OCI-LY1 (cell line): Measurements from ENCODE around the gene COMMD3.
"Not testable (repeated sequence)": the region's sequence is repeated elsewhere in the genome, so short reads cannot be mapped to it uniquely, and the experiment has no call there.

ENCODE experiments used
- H2AFZ ChIP-seq: fragments of 200-600 bp; sonication (generic), shearing (Covaris generic); 2 replicates; pipeline ENCODE4 v1.6.0; 2014; ENCODE audit warnings: antibody characterized with exemption, mild to moderate bottlenecking, low read length
- H3F3A ChIP-seq: fragments of 200-600 bp; sonication (generic), shearing (Covaris generic); 2 replicates; pipeline ENCODE4 v1.6.0; 2014; ENCODE audit warnings: mild to moderate bottlenecking, antibody characterized with exemption, low read length, moderate library complexity; ENCODE audit not compliant: insufficient read depth
- H3K27ac ChIP-seq: fragments of 200-600 bp; sonication (generic); 2 replicates; pipeline ENCODE4 v1.5.1; 2014; ENCODE audit warnings: low read length, mixed run types, mild to moderate bottlenecking, low read depth; ENCODE audit not compliant: poor library complexity, severe bottlenecking
- H3K27me3 ChIP-seq: fragments of 200-600 bp; sonication (generic); 2 replicates; pipeline ENCODE4 v1.6.0; 2014; ENCODE audit warnings: antibody characterized with exemption, mild to moderate bottlenecking, low read length, moderate library complexity; ENCODE audit not compliant: insufficient read depth
- H3K36me3 ChIP-seq: fragments of 200-600 bp; sonication (generic); 2 replicates; pipeline ENCODE4 v1.6.1; 2014; ENCODE audit warnings: mild to moderate bottlenecking, antibody characterized with exemption, low read length, moderate library complexity, mixed read lengths; ENCODE audit not compliant: insufficient read depth
- H3K4me1 ChIP-seq: fragments of 200-600 bp; sonication (generic); 2 replicates; pipeline ENCODE4 v1.5.1; 2014; ENCODE audit warnings: mild to moderate bottlenecking, low read length, moderate library complexity; ENCODE audit not compliant: insufficient read depth, severe bottlenecking
- H3K4me2 ChIP-seq: fragments of 200-600 bp; sonication (generic), shearing (Covaris generic); 2 replicates; pipeline ENCODE4 v1.6.1; 2014; ENCODE audit warnings: low read length
- H3K4me3 ChIP-seq: fragments of 200-600 bp; sonication (generic); 2 replicates; pipeline ENCODE4 v1.5.1; 2014; ENCODE audit warnings: low read length, low read depth, mild to moderate bottlenecking, mixed read lengths; ENCODE audit not compliant: poor library complexity, severe bottlenecking
- H3K79me2 ChIP-seq: fragments of 200-600 bp; shearing (Covaris generic); 2 replicates; pipeline ENCODE4 v1.6.1; 2016; ENCODE audit warnings: mixed run types, low read length, mixed read lengths; ENCODE audit not compliant: insufficient read depth
- H3K9ac ChIP-seq: fragments of 200-600 bp; sonication (generic), shearing (Covaris generic); 2 replicates; pipeline ENCODE4 v1.6.1; 2014; ENCODE audit warnings: mild to moderate bottlenecking, low read length, mixed read lengths
- H3K9me2 ChIP-seq: fragments of 200-600 bp; sonication (generic), shearing (Covaris generic); 2 replicates; pipeline ENCODE4 v1.6.1; 2014; ENCODE audit warnings: low read depth, mild to moderate bottlenecking, low read length, mixed read lengths
- H3K9me3 ChIP-seq: fragments of 200-600 bp; shearing (Covaris generic); 2 replicates; pipeline ENCODE4 v1.6.1; 2014; ENCODE audit warnings: low read length, mixed read lengths
- H4K20me1 ChIP-seq: fragments of 200-600 bp; sonication (generic), shearing (Covaris generic); 2 replicates; pipeline ENCODE4 v1.6.0; 2016; ENCODE audit warnings: mild to moderate bottlenecking, low read length; ENCODE audit not compliant: insufficient read depth
- EZH2 ChIP-seq: fragments of 200-600 bp; sonication (generic), shearing (Covaris generic); IDR thresholded peaks from 2 replicates; pipeline ENCODE4 v1.8.0; 2017; ENCODE audit warnings: borderline replicate concordance, mixed run types, mild to moderate bottlenecking, antibody characterized with exemption, low read length, moderate library complexity, mixed read lengths
- TF ChIP-seq, protein P1 (sequence below): fragments of 200-600 bp; sonication (generic), shearing (Covaris generic); IDR thresholded peaks from 2 replicates; pipeline ENCODE4 v1.5.1; 2017; ENCODE audit warnings: mild to moderate bottlenecking, antibody characterized with exemption, low read length, moderate library complexity, mixed read lengths

COMMD3 gene

DNA sequence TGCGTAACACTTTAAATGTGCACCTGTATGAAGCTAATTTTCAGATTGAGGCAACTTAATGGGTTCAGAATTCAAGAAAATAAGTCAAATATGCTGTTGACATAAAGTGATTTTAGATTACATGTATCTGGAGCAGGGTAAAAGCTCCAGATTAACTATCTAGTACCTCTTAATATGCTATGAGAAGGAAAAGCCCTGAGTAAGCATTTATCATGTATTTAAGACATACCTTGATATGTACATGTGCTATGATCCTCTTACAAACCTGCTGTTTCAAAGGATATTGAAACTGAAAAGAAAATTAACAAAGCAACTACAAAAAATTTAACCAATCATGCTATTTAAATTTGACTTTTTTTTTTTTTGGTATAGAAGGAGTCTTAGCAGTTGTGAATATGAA lies 33.6 kb downstream of the COMMD3 start:
- Histone ChIP-seq H3K79me2 (no peaks in the 10 kb centered on the region), H3K9ac (no peak overlapping the region), H3K9me3 (no peaks in the 10 kb centered on the region), H3F3A (no peaks in the 10 kb centered on the region), H3K9me2 (no peaks in the 10 kb centered on the region), H3K27ac (no peak overlapping the region), H3K4me3 (no peak overlapping the region), H3K27me3 (no peaks in the 10 kb centered on the region; the same call in 1 of the 2 replicates), H3K36me3 (no peaks in the 10 kb centered on the region), H3K4me2 (no peak overlapping the region), H4K20me1 (no peaks in the 10 kb centered on the region), H3K4me1 (no peaks in the 10 kb centered on the region), H2AFZ (no peak overlapping the region)
- TF ChIP-seq, protein P1, sequence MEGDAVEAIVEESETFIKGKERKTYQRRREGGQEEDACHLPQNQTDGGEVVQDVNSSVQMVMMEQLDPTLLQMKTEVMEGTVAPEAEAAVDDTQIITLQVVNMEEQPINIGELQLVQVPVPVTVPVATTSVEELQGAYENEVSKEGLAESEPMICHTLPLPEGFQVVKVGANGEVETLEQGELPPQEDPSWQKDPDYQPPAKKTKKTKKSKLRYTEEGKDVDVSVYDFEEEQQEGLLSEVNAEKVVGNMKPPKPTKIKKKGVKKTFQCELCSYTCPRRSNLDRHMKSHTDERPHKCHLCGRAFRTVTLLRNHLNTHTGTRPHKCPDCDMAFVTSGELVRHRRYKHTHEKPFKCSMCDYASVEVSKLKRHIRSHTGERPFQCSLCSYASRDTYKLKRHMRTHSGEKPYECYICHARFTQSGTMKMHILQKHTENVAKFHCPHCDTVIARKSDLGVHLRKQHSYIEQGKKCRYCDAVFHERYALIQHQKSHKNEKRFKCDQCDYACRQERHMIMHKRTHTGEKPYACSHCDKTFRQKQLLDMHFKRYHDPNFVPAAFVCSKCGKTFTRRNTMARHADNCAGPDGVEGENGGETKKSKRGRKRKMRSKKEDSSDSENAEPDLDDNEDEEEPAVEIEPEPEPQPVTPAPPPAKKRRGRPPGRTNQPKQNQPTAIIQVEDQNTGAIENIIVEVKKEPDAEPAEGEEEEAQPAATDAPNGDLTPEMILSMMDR: no peak
- no peak for TF ChIP-seq EZH2

DNA sequence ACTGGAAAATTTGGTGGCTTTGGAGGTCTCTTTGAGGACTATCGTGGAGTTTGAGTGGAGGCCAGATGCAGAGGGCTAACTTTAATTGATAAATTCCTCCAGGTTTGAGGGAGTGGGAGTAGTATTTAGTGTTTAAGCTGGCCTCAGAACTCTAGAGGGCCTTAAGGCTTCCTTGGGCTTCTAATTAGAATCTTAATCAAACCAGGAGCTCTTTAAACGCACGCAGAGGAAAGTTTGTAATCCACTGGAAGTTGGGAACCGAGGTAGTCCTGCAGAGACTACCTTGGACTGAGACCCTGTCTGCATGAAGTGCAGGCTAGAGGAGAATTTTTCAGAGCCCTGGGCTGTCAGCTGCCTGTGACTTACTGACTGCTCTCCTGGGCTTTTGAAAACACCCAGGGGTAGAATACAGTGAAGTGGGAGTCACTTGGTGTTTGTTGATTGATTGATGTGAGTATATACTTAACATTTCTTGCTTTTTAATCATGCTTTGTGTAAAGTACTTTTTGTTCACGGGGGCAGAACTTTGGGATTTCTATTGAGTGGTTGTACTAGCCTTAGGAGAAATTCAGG lies 35.0 kb downstream of the COMMD3 start:
- Histone ChIP-seq H3K4me1 (no peaks in the 10 kb centered on the region), H3K36me3 (no peaks in the 10 kb centered on the region), H3K9ac (no peak overlapping the region), H3K27me3 (no peaks in the 10 kb centered on the region), H3K4me3 (no peak overlapping the region), H3K27ac (no peak overlapping the region), H4K20me1 (no peaks in the 10 kb centered on the region), H2AFZ (no peak overlapping the region), H3K79me2 (no peaks in the 10 kb centered on the region), H3K9me2 (no peaks in the 10 kb centered on the region), H3F3A (no peaks in the 10 kb centered on the region), H3K9me3 (no peaks in the 10 kb centered on the region), H3K4me2 (no peak overlapping the region)
- TF ChIP-seq, protein P1: no peak
- TF ChIP-seq EZH2: no peak

DNA sequence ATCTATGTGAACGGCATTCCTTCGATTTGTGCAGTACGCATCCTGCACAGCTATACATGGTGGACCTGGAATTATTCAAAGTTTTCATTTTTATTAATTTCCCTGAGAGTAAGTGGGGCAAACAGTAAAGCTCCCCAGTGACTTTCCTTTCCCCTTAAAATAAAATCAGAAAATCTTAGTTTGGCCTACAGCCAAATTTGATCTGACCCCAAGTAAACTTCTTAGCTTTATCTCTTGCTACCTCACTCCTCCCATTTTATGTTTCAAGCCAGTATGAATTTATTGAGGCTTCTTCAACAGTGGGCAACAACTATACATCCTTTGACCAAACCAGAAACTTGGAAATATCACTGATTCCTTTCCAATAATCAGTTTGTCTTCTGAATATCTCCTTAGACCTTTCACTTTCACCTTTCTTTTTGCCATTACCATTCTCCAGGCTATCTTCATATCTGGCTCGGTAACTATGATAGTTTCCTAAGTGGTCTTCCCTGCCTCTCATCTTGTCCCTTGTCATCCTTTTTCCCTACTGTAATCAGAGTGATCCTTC lies 40.2 kb downstream of the COMMD3 start:
- Histone ChIP-seq H3K27me3 (no peaks in the 10 kb centered on the region), H3F3A (no peaks in the 10 kb centered on the region), H3K79me2 (no peaks in the 10 kb centered on the region), H3K4me1 (no peaks in the 10 kb centered on the region), H3K27ac (no peak overlapping the region), H3K4me2 (no peak overlapping the region), H3K4me3 (no peak overlapping the region), H2AFZ (no peak overlapping the region), H3K9me3 (no peaks in the 10 kb centered on the region), H3K9me2 (no peaks in the 10 kb centered on the region), H3K9ac (no peak overlapping the region), H4K20me1 (no peaks in the 10 kb centered on the region), H3K36me3 (no peaks in the 10 kb centered on the region)
- TF ChIP-seq EZH2: no peak
- TF ChIP-seq, protein P1: no peak

DNA sequence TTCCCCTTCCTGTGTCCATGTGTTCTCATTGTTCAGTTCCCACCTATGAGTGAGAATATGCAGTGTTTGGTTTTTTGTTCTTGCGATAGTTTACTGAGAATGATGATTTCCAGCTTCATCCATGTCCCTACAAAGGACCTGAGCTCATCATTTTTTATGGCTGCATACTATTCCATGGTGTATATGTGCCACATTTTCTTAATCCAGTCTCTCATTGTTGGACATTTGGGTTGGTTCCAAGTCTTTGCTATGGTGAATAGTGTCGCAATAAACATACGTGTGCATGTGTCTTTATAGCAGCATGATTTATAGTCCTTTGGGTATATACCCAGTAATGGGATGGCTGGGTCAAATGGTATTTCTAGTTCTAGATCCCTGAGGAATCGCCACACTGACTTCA lies 41.6 kb downstream of the COMMD3 start:
- H3K36me3 ChIP-seq, H3F3A ChIP-seq, H3K4me2 ChIP-seq, H3K79me2 ChIP-seq, H4K20me1 ChIP-seq, H3K9me3 ChIP-seq, H3K9me2 ChIP-seq, H2AFZ ChIP-seq, H3K4me3 ChIP-seq, H3K9ac ChIP-seq, H3K4me1 ChIP-seq, H3K27me3 ChIP-seq, H3K27ac ChIP-seq: not testable (repeated sequence)
